Astrocyte (in vitro differentiated cells and primary cell): ENCODE results near the gene STK17A.

ENCODE experiments used
- EZH2 ChIP-seq: IDR thresholded peaks from 2 replicates; pipeline ENCODE4 v1.6.1; 2012; ENCODE audit warnings: mild to moderate bottlenecking, low read length, inconsistent platforms; ENCODE audit not compliant: insufficient read depth
- TF ChIP-seq, protein P1 (sequence below): IDR thresholded peaks from 2 replicates; pipeline ENCODE4 v1.5.1; 2011; ENCODE audit warnings: low read depth, mild to moderate bottlenecking, inconsistent platforms, low read length, moderate library complexity; ENCODE audit not compliant: insufficient read depth

DNA sequence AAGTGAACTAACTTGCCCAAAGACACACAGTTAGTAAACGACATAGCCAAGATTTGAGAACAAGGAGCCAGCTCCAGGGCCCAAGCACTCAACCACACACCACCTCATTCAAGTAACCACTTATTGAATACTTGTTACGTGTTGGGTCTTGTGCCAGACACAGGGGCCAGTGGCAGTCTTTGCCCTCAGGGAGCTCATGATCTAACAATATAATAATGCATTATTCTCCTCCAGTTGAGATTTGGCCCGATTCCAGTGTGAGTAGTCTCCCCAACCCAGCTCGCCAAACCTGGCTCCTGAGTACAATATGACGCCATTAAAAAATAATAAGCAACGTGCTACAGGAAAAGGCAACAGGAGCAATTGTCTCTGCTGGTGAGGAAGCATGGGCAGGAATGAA is 14.4 kb upstream of the STK17A start:
- TF ChIP-seq, protein P1, sequence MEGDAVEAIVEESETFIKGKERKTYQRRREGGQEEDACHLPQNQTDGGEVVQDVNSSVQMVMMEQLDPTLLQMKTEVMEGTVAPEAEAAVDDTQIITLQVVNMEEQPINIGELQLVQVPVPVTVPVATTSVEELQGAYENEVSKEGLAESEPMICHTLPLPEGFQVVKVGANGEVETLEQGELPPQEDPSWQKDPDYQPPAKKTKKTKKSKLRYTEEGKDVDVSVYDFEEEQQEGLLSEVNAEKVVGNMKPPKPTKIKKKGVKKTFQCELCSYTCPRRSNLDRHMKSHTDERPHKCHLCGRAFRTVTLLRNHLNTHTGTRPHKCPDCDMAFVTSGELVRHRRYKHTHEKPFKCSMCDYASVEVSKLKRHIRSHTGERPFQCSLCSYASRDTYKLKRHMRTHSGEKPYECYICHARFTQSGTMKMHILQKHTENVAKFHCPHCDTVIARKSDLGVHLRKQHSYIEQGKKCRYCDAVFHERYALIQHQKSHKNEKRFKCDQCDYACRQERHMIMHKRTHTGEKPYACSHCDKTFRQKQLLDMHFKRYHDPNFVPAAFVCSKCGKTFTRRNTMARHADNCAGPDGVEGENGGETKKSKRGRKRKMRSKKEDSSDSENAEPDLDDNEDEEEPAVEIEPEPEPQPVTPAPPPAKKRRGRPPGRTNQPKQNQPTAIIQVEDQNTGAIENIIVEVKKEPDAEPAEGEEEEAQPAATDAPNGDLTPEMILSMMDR = no peak
- no peak for TF ChIP-seq EZH2
